DMS53 treated with DMSO at 0.1 percent for 48 hours (cell line): Measurements from ENCODE around the gene TCF7L2.
A peak's percentile ranks its signal among the peaks of the same experiment; 100 is the strongest.

ENCODE experiments used
- DNase-seq: peaks from one replicate; lab custom pipeline; 2025; ENCODE audit not compliant: unreplicated experiment; lab: John Stamatoyannopoulos, UW

TCF7L2 gene

GRCh38 chr10:113020838-113021237, 70.8 kb downstream of the TCF7L2 start:
- DNase-seq = peak; percentile 76

- DNase-seq = no peak
These were observed 71.4 kb downstream of the TCF7L2 start for GRCh38 chr10:113021268-113022040.

GRCh38 chr10:113022265-113022664, 72.2 kb downstream of the TCF7L2 start:
- no peak for DNase-seq

GRCh38 chr10:113023017-113023416, 73.0 kb downstream of the TCF7L2 start:
- peak; percentile 56 for DNase-seq

GRCh38 chr10:113024930-113025329, 74.9 kb downstream of the TCF7L2 start:
- DNase-seq = no peak

- DNase-seq = no peak
These were observed 75.4 kb downstream of the TCF7L2 start for GRCh38 chr10:113025487-113025886.

- no peak for DNase-seq
These were observed 76.6 kb downstream of the TCF7L2 start for GRCh38 chr10:113026679-113027078.

- DNase-seq = no peak
These were observed 77.2 kb downstream of the TCF7L2 start for GRCh38 chr10:113027230-113027573.

- DNase-seq = no peak
These were observed 77.8 kb downstream of the TCF7L2 start for GRCh38 chr10:113027574-113028455.

GRCh38 chr10:113028456-113029440, 78.7 kb downstream of the TCF7L2 start:
- DNase-seq = no peak

- DNase-seq = no peak
These were observed 80.4 kb downstream of the TCF7L2 start for GRCh38 chr10:113030453-113030852.

GRCh38 chr10:113031147-113031546, 81.1 kb downstream of the TCF7L2 start:
- DNase-seq = no peak

- DNase-seq = no peak
These were observed 83.9 kb downstream of the TCF7L2 start for GRCh38 chr10:113033991-113034390.

GRCh38 chr10:113035732-113036312, 85.8 kb downstream of the TCF7L2 start:
- no peak for DNase-seq

- DNase-seq = no peak
These were observed 86.6 kb downstream of the TCF7L2 start for GRCh38 chr10:113036619-113037018.

- no peak for DNase-seq
These were observed 87.2 kb downstream of the TCF7L2 start for GRCh38 chr10:113037218-113037617.

GRCh38 chr10:113038183-113038582, 88.1 kb downstream of the TCF7L2 start:
- no peak for DNase-seq

- DNase-seq = no peak
These were observed 88.9 kb downstream of the TCF7L2 start for GRCh38 chr10:113038985-113039384.

- DNase-seq = no peak
These were observed 91.3 kb downstream of the TCF7L2 start for GRCh38 chr10:113041324-113041723.

- DNase-seq = no peak
These were observed 92.0 kb downstream of the TCF7L2 start for GRCh38 chr10:113041841-113042750.
